Bronchial epithelial cell (primary cell): Measurements from ENCODE around the gene HTRA3. TPM values are rescaled to one million over a fixed set of nuclear protein-coding genes. Genes with fewer than 3 reads are reported as not detected.

ENCODE experiments used
- DNase-seq: peaks from one replicate; pipeline ENCODE4 v3.0.0-alpha.2; 2010; ENCODE audit warnings: low read depth
- FAIRE-seq: peaks from 2 replicates; lab custom pipeline; 2011; peaks lifted over from hg19 to GRCh38; lab: Jason Lieb, UNC
- H3K27me3 ChIP-seq: 2 replicates; pipeline ENCODE4 v1.5.1; 2011; ENCODE audit warnings: low read length; ENCODE audit not compliant: control insufficient read depth, insufficient read depth
- H3K36me3 ChIP-seq: 2 replicates; pipeline ENCODE4 v1.5.1; 2011; ENCODE audit warnings: low read length; ENCODE audit not compliant: control insufficient read depth, insufficient read depth
- H3K4me3 ChIP-seq: 2 replicates; pipeline ENCODE4 v1.5.1; 2011; ENCODE audit warnings: mild to moderate bottlenecking, low read depth, low read length, control low read depth
- CTCF ChIP-seq: IDR thresholded peaks from 2 replicates; pipeline ENCODE4 v1.5.1; 2011; ENCODE audit warnings: mild to moderate bottlenecking, moderate library complexity, low read length, control low read depth, inconsistent platforms; ENCODE audit not compliant: insufficient read depth, severe bottlenecking
- total RNA-seq: library from RNA; depleted of rRNA; stranded (reverse); fragments of >200 nt; gene quantifications from 2 replicates; pipeline ENCODE4 v1.2.1, GENCODE V29; 2014

Gene HTRA3
- total RNA-seq, 1 donor from 2014 or later = 0.26 TPM

DNA sequence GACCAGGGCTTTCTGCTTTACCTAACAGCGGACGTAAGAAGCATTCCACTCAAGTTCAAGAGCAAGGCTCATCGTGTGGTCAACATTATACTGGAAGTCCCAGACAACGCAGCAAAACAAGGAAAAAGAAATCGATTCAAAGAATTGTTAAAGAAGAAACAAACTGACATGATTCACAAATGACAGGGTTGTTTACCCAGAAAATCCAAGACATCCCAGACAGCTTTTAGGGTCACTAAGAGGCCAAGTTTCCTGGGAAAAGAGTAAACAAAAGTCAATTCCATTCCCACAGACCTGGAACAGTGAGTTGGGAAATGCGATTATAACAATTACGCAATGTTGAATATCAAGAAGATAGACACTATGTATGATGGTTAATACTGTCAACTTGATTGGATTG, 21.5 kb upstream of the HTRA3 start:
- Histone ChIP-seq H3K36me3 (no peaks in the 10 kb centered on the region), H3K27me3 (no peaks in the 10 kb centered on the region), H3K4me3 (no peak overlapping the region)
- DNase-seq (peak; percentile 46), FAIRE-seq (no peak)
- no peak for TF ChIP-seq CTCF

GRCh38 chr4:8250227-8250626, 19.3 kb upstream of the HTRA3 start:
- no peaks in the 10 kb centered on the region for H3K36me3 ChIP-seq
- H3K27me3 ChIP-seq = no peaks in the 10 kb centered on the region
- TF ChIP-seq CTCF = no peak
- H3K4me3 ChIP-seq = no peak overlapping the region
- FAIRE-seq = no peak
- DNase-seq = no peak

- H3K4me3 ChIP-seq = no peak overlapping the region
- no peaks in the 10 kb centered on the region for H3K27me3 ChIP-seq
- no peak for FAIRE-seq
- TF ChIP-seq CTCF = no peak
- H3K36me3 ChIP-seq = no peaks in the 10 kb centered on the region
- DNase-seq = no peak
Measured at GRCh38 chr4:8250637-8251036, 18.9 kb upstream of the HTRA3 start.

DNA sequence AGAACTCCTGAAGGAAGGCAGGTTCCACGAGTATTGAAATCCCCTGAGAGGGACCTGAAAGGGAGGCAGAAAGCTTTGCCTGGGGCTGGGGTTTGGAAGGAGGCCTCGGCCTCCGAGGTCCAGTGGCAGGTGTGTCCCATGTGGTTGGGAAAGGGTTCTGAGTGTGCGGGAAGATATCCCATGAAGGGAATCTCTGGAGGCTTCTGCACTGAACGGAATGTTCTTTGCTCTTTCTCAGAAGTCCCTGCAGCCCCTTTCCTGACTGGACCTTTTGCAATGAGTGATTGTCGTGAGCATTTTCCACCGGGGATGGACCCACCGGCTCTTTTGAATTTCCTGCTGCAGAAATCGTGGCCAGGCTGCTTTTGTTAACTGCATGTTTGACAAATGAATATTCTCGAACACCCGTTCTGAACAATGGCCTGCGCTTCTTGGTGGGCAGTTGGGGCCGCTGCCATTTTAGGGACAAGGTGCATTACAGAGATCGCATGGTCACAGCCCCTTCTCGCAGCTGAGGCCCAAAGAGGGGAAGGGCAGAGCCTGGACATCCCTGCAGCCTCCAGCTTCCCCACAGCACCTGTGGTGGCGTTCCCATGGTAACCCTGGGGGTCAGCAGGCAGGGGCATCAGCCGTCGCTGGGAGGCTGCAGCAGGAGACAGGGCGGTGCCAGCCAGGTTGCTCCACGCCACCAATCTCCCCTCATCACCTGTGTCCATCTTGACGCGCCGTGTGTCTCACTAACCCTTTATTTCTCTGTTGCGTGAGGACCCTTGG, 18.3 kb upstream of the HTRA3 start:
- Histone ChIP-seq H3K4me3 (no peak overlapping the region), H3K36me3 (no peaks in the 10 kb centered on the region), H3K27me3 (no peaks in the 10 kb centered on the region)
- FAIRE-seq = no peak
- DNase-seq = no peak
- no peak for TF ChIP-seq CTCF

DNA sequence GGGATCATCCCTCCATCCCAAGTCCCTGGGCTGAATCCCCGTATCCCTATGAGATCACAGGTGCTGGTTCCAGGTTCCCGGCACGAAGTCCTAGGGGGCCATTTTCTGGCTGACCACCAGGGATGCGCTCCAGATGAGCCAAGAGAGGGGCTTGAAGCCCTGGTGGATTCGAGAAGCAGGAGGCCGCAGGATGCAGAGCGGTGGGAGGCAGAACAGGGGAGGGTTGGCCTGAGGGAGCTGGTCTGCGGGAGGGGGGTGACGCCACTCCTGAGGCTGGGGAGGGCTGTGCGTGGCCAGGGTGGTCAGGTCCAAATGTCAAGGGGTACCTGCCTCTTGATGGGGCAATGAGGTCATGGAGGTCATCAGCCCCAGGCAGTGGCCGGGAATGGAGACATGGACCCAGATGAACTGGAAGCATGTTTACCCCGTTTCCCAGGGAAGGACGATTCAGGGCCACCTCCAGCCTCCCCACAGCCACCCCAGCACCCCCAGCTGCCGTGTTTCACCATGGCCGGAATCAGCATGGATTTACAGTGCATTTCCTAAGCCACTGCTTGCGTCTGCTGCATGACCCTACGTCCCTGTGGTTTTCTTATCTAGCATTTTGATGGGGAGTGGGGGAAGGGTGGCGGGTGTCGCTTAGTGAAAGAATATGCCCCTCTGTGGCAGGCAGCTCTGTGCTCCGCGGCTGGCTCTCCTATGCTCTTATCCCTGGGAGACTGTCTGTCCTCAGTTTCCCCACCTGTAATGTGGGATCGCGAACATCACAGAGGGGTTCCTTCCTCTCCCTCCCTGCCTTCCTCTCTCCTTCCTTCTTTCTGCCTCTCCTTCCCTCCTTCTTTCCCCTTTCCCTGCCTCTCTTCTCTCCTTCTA, 17.0 kb upstream of the HTRA3 start:
- FAIRE-seq = no peak
- TF ChIP-seq CTCF = no peak
- H3K27me3 ChIP-seq = no peaks in the 10 kb centered on the region
- no peaks in the 10 kb centered on the region for H3K36me3 ChIP-seq
- H3K4me3 ChIP-seq = no peak overlapping the region
- DNase-seq = no peak
